GM19467 (cell line): Measurements from ENCODE around the gene AEBP2.

ENCODE experiments used
- ATAC-seq: cut with Tn5 transposase; IDR thresholded peaks from one replicate; pipeline ENCODE4 v1.9.1; 2021; ENCODE audit warnings: mild to moderate bottlenecking, moderate library complexity; ENCODE audit not compliant: unreplicated experiment

The AEBP2 gene

DNA sequence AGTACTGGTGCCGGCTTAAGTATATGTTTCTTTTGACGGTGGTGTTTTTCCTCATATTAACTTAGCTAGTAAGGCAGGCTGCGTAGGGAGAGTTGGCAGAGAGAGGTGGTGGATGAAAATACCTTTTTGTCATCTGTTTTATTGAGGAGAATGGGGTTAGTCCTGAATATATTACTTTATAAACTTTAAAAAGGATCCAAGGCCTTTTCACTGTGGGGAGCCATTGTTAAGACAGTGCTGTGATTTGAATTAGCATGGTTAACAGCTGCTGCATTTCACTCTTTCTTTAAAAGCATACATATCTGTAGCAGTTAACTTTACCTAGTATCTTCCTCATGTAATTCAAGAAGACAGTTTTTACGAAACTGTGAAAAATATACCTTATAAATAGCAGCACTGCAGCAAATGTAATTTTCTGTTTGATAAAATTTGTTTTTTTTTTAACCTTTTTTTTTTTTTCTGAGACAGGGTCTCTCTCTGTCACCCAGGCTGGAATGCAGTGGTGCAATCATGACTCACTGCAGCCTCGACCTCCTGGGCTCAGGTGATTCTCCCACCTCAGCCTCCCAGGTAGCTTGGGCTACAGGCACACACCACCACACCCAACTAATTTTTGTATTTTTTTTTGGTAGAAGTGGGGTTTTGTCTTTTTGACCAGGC is 57.1 kb downstream of the AEBP2 start:
- ATAC-seq: no peak

GRCh38 chr12:19498099-19498498 is 58.8 kb downstream of the AEBP2 start:
- ATAC-seq: no peak

DNA sequence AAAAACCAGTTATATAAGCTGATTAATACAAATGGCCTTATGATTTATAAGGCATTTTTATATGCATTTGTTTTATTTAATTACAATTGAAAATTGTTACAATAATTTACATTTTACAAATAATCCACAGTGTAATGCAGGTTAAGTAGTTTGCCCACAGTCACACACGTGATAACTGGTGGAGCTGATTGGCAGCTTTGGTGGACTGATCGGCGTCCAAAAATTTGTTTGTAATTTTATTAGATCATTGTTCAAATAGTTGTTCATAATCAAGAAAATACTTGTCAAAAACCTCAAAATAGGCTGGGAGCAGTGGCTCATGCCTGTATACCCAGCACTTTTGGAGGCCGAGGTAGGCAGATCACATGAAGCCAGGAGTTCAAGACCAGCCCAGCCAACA is 59.7 kb downstream of the AEBP2 start:
- ATAC-seq: no peak

DNA sequence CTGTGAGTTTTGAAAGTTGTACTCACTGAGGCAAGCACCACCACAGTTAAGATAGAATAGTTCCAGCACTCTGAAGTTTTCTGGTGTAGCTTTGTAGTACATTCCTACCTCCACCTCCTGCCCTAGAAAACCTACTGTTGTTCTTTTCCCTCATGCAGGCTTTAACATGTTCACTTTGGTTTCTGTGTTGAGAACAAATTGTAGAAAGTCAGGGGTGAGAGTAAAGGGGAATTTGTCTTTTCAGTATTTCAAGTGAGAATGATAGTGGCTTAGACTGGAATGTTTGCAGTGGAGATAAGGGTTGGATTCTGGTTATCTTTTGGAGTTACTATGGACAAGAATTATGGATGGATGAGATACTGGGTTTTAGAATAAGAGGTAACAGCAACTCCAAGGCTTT is 67.2 kb downstream of the AEBP2 start:
- no peak for ATAC-seq

DNA sequence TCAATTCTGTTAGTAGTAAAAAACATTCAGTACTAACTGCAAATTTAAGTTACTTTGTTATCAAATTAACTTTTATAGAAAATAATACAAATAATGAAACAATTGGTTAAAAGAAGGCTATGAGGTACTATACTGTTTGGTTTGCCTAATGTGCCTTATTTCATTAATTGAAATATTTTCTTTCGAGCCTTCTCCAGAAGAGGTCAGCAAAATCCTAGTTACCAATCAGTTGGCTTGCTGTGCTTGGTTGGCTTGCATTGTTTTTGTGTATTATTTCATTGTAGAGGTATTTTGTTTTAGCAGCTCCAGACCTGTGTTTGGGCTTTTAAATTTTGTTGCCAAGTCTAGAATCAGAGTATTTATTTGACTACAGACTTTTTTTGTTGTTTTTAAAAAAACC is 68.5 kb downstream of the AEBP2 start:
- ATAC-seq: no peak

- no peak for ATAC-seq
These were observed 71.2 kb downstream of the AEBP2 start for GRCh38 chr12:19510461-19510860.

GRCh38 chr12:19515179-19515578 is 75.9 kb downstream of the AEBP2 start:
- ATAC-seq: no peak

- no peak for ATAC-seq
These were observed 78.3 kb downstream of the AEBP2 start for GRCh38 chr12:19517583-19517982.

- no peak for ATAC-seq
These were observed 78.9 kb downstream of the AEBP2 start for GRCh38 chr12:19518209-19518608.

DNA sequence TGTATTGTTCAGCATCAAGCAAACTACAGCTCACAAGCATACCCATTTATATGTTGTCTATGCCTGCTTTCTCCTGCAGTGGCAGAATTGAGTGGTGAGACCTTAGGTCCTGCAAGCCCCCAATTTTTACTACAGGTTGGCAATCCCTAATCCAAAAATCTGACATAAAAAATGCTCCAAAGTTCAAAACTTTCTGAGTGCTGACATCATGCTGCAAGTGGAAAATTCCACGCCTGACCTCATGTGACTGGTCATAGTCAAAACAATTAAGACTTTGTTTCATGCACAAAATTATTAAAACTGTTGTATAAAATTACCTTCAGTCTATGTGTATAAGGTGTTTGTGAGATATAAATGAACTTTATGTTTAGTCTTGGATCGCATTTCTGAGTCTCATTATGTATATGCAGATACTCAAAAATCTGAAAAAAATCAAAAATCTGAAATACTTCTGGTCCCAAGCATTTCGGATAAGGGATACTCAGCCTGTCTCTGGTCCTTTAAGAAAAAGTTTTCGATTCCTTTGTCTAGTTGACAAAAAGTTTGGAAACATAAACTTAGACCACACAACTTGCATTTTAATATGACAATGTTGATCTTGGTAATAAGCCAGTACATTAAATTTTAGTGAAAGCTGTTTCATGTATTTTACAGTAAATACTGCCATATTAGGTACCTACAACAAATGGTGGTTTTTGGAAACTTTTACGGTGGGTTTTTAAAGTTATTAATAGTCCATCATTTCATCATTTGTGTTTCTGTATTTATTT is 81.5 kb downstream of the AEBP2 start:
- ATAC-seq: no peak

- ATAC-seq: no peak
These were observed 86.0 kb downstream of the AEBP2 start for GRCh38 chr12:19525274-19525673.

- no peak for ATAC-seq
These were observed 88.6 kb downstream of the AEBP2 start for GRCh38 chr12:19527866-19528265.

DNA sequence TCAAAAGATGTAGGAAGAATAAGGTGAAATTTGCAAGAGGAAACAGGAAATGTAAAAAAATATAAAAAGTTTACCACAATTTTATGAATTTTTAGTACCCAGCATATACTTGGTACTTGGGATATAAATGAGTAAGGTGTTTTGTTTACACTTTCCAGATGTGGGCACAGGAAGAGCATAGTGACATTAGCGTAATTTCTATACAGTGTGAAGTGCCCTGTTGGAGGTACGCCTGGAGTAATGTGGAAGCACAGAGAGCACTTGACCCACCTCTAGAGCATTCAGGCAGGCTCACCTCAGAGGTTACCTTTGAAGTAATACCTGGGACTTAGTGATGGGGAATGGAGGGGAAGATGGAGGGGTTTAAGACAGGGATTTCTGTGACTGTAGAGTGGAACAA is 89.5 kb downstream of the AEBP2 start:
- no peak for ATAC-seq

DNA sequence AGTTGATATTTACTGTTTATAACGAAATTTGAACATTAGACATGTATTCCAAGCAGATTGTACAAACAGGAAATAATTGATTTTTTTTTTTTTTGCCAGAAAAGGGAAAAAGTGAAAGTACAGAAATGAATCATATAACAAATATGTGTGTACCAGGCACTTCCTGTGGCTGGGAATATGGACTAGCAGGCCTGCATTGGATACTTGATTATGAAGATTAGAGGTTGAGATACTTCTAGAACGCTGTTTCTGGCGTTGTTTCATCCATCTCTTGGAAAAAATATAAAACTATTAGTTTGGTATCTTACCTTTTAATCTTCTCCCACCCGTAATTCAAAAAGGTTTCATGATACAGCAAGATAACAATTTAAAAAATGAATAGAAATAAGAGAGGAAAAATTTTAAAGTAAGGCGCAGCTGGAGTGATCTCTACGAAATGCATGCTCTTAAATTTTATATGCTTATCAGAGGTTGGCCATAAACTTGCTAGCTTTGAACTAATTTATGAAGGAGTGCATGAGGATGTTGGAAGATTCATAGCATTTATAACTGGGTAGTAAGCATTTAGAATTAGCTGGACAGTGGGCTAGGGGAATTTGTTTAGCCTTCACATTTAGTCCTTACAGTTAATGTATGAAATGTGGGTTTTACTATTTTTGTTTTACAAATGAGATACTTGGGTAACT is 90.8 kb downstream of the AEBP2 start:
- ATAC-seq: no peak

DNA sequence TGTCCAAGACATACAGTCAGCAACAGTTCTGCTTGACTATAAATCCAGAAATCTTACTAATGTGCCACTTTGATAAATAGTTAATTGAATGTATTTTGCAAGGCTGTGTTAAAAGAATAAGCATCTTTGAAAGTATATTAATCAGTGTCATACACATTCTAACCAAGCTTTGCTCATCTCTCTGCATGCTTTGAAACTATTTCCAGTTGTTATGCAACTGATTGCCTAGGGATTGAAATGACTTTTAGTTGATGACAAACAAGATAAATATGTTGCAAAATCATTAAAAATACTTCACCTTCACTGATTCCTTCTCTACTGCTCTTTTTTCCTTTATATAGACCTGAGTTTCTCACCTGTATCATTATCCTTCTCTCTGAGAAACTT is 91.3 kb downstream of the AEBP2 start:
- no peak for ATAC-seq

DNA sequence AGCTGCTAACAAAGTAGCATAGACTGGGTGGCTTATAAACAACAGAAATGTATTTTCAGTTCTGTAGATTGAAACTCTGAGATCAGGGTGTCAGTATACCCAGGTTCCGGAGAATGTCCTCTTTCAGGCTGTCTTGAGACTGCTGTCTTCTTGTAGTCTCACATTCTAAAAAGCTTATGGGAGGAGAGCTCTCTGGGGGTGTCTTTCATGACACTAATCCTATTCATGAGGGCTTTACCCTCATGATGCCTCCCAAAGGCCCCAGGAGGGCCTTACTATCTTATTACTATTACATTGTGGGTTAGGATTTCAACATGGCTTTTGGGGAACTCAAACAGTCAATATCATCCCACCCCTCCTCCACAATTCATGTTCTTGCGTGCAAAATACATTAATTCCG is 94.3 kb downstream of the AEBP2 start:
- ATAC-seq: no peak

DNA sequence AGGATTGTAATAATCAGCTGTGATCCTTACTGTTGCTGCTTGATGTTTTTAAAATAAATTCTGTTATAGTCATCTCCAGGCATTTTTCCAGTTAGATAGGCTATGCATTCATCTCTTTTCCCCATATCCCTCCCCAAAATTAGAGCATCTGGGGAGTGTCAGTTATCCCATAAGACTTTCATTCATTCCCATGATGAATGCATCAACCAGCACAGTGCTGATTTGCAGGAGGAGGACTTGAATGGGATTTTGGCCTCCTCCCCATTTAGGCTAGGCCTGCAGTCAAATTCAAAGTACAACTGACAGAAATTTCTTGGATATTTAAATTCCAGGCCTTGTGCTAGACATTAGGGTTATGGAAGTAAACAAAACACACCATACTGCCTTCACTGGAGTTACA is 99.8 kb downstream of the AEBP2 start:
- ATAC-seq: no peak

DNA sequence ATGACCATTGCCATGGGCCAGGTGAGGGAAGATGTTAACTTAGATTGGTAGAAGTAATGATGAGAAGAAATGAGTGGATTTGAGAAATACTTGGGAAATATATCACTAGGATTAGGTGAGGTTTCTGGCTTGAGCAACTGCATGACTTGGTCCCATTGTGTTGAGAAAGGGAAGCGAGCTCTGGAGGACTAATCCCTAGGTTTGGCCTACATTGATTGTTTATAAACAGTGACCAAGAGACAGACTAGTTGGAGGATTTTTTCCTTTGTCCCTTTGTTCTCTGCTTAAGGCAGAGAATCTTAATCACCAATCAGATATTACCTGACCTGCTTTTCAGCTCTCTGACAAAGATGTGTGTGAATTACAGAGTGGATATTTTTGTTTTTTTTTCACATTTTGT is 100.5 kb downstream of the AEBP2 start:
- ATAC-seq: no peak

DNA sequence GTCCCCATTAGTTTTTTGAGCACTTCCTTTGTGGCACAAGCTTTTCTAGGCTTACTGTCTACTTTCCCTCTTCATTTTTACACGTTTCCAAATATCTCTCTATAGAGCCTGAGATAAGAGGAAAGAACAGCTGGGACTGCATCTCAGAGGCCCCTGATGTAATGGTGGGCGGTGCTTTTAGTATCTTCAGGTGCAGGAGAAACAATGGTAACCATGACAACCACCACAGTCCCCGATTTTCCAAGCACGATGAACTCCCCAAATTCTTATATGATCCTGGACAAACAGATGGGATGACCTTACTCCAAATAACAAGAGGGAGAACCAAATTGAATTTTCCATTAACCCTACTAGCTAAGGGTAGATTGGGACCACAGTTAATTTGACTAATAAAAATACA is 103.3 kb downstream of the AEBP2 start:
- ATAC-seq: no peak

DNA sequence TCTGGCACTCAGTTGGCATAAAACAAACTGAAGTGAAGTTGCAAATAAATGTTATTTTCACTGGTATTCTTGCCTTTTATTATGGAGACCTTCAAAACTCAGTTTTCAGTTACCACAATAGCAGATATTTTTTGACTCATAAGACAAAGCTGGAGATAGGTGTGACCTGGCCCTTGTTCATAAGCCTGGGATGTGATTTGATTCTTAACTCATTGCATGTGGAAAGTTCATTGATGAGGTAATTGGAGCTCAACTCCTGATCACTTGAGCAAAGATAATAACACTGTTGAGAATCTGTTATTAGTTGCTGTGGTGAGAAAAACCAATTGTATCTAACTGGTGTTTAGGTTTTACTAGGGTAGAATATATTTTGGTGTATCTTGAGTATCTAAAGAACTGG is 105.1 kb downstream of the AEBP2 start:
- ATAC-seq: no peak

- no peak for ATAC-seq
These were observed 106.0 kb downstream of the AEBP2 start for GRCh38 chr12:19545301-19545700.

DNA sequence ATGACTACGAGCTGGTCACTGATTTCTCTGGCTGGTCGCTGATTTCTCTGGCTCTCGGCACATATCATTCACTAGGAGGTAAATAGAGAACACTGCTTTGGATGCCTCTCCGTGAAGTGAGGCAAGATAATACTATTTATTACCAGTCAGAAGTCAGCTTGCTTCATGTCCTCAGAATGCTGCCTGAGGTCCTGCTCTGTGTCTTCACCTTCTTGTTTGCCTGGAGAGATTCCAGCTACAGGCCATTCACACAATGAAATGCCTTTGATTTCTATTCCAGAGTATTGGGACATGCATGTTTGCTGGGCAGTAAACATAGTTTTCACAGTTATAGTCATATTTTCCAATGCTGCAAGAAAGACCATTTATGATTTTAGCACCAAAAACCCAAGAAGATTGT is 106.7 kb downstream of the AEBP2 start:
- ATAC-seq: no peak
